HL-60/S4 (cell line): ENCODE data around the gene RPS6KA2.

Experiments used
- in situ Hi-C: fragments of 300-500 bp; cut with MboI; formaldehyde crosslinking; loops from 2 replicates; pipeline ENCODE4 v1.14.3; 2022; ENCODE audit warnings: low sequenced_read_pairs

RPS6KA2 gene

DNA sequence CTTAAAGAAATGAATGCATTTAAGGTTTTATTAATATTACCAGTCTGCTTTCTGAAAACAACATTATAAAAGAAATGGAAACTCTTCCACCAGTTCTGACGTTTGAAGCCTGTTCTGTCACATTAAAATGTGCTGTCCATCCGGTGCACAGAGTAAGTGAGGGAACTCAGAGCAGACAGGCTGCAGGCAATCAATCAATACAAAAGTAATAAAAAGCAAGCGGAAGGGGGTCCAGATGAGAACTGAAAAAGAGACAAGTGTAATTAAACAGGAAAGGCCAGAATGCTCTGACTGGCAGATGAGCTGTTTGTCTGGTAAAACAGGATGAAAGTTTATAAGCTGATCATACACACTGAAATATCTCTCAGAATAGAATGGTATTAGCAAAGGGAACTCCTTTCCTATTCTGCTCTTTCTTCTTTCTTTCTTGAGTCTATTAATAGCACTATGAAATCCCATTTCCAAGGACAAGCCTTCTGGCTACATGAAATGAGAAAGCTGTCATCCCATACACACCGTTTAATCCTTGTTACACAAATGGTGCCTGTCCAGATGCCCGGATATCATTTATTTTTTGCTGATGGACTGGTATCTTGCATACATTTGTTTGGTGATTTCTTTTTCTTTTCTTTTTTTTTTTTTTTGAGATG lies 134.8 kb downstream of the RPS6KA2 start:
- in situ Hi-C loops: no loop called here

DNA sequence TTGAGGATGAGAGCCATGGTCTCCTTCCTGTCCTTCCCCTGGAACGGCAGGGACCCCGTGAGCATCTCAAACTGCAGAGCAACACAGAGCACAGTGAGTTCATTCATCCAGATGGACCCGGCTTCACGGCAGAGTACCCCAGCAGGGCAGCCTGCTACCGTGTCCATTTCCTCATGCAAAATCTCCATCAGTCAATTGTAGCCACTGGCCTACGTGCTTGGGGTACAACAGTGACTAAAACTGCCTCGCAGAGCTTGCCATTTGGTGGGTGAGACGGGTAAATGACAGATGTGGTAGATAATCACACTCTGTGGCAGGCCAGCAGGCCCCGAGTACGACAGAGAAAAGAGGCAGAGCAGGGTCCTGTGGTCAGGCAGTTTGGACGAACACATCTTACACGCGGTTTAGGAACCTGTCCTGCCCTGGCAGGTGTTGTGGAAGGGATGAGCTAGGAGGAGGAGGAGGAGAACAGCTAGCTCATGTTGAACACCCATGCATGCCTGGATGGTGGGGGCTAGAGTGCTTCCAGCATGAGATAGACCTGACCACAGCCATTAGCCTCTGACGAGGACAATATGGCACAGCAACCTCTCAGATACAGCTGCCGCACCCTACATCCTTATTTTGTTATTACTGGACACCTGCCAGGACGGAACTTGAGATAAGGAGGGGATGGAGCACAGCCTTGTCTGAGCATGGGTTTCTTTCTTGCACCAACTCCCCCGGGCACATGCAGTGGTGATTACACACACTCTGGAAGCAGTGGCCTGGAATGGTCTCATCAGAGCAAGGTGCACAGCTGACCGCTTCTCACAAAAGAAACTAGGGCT lies 136.2 kb downstream of the RPS6KA2 start:
- in situ Hi-C loops: no loop called here

DNA sequence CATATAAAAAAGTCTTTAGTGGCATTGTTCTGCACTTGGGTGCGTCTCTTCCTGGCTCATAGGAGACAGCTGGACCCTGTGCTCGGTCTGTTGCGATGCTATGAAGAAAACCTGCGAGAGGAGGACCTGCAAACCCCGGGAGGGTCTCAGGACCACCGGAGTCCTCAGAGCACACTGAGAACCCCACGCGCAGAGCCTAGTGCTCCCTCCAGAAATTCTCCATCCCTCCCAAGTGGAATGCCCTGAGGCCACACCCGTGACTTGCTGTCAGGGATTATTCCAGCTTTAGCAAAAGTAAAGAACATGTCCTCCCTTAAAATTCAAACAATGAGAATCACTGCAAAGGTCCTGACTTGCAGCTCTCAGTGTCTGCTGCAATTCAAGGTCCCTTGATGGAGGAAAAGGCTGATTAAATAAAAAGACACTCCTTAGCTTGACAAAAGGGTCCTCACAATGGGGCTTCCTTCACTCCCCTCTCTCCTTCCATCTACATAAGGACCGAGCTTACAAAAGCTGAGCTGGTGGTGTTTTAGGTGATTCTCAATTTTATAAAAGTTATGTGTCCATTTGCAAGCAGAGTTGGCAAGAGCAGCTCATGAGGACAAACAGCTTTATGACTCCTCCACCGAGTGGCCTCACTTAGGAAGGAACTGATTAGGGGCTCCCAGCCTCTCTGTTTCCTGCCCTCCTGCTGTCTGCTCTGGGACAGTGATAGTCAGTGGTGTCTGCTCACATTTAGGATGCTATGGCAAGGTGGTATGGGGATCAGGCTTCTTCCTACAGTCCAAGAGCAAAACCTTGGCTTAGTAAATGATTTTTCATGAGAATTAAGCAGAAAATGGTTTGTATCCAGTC lies 137.5 kb downstream of the RPS6KA2 start:
- in situ Hi-C loops: no loop called here

DNA sequence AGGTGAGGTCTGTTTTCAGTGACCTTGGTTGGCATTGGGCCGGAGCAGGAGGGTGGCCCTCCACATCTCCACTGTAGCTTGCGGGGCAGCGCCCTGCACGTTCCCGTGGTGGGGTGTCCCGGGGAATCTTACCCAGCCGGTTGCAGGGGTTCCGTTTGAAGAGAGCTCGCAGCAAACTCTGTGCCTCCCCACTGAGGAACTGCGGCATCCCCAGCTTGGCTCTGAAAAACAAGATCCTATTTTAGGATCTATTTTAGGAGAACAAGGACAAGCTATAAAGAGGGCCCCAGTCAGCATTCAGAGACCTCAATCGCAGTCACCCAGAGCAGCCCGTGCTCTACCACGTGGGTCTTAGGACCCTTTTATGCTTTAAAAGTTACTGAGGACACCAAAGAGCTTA lies 138.3 kb downstream of the RPS6KA2 start:
- in situ Hi-C loops: no loop called here

DNA sequence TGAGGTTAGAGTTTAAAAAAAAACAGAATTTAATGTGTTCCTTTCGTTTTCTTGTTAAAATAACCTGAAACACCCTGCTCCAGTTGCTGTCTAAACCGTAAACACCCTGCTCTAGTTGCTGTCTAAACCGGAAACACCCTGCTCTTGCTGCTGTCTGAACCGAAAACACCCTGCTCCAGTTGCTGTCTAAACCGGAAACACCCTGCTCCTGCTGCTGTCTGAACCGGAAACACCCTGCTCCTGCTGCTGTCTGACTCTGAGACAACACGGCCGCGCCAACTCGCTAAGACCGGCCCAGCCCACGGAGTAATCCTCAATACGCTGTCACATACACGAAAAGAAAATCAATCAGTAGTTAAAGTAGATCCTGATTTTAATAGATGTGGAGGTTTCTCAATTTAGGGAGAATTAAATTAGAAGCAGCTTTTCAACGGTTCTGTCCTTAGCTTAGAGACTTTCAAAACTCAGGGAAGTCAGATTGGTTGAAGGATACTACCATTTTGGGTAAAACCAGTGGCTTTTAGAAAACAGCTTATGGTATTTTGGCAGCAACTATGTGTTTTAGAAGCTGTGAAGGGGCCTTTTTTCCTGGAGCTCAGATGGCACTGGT lies 138.9 kb downstream of the RPS6KA2 start:
- in situ Hi-C loops: no loop called here

DNA sequence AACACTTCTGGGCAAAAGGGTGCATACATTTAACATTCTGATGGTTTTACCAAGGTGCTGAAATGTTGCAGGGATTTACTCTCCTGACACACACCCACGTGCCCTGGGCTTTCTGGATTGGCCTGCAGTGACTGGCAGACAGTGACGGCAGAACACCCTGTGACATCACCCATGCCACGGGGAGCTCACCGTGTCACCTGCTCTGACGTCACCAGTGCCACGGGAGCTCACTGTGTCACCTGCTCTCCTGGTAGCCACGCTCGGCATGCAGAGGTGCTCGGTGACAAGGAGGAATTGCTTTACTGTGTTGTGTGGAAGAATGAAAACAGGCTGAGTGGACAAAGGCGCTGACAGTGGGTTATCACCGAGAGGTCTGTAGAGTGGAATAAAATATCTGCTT lies 139.9 kb downstream of the RPS6KA2 start:
- in situ Hi-C loops: no loop called here

DNA sequence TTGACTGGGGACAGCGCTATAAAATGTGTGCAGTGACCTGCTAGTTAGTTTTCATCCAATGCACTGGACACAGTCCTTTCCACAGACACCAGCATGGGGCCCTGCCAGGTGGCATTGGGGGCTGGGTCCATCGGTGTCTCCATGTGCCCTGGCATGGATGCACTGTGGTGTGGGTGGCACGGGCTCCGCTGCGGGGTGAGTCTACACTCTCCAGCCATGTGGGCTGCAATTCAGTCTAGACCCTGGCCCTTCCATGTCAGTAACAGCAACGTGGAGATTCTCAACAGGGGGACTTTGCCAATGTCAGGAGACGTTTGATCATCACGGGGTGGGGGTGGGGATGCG lies 140.5 kb downstream of the RPS6KA2 start:
- in situ Hi-C loops: no loop called here

DNA sequence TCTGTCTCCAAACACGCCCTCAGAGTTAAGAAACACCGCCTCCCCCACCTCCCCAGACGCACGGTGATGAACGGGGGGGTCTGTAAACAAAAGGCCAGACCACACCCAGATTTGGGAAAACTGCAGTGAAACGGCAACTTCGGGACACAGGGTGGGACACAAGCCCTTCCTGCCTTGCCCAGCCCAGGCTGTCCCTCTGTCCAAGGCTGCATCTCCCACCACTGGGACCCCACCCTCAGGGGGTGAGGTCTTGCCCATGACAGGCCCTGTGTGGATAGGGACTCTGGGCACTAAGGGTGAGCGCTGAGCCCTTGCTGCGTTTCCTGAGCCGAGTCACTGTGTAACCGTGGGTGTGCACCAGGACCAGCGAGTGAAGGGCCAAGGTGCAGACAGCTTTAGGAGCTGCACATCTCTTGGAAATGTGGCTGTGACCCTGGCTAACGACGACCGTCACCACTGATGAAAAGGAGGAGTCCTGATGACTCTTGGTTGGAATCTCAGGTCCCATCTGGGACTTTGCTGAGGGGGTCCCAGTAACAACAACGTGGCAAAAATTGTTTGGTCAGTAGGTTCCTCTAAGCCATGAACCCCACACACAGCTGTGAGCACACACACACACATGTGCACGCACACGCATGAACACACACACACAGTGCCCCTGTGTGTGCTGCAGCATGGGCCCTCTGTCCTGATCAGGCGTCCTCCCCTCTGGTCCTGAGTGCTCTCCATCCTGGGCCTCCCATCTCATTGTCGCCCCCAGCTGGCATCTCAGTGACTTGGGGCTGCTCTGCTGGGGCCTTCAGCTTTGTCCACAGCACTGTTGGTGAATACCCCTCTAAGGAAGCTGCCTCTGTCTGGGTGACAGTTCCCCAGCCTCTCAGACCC lies 141.2 kb downstream of the RPS6KA2 start:
- in situ Hi-C loops: no loop called here

DNA sequence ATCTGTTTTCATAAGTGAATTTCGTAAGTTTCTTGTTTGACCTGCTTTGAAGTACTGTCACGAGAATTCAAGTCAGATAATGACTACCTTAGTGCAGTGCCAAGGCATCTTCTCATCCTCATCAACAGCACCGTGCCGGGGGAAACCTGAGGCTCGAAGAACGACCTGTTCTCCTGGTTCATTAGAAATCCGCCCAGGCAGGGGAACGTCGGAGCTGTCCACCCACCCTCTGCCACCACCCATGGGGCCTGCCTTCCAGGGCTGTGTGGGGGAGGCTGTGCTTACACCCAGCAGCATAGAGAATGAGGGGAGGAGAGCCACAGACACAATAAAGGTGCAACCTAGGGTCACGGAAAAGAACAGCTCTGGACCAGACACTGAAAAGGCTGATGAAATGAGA lies 142.2 kb downstream of the RPS6KA2 start:
- in situ Hi-C loops: no loop called here

DNA sequence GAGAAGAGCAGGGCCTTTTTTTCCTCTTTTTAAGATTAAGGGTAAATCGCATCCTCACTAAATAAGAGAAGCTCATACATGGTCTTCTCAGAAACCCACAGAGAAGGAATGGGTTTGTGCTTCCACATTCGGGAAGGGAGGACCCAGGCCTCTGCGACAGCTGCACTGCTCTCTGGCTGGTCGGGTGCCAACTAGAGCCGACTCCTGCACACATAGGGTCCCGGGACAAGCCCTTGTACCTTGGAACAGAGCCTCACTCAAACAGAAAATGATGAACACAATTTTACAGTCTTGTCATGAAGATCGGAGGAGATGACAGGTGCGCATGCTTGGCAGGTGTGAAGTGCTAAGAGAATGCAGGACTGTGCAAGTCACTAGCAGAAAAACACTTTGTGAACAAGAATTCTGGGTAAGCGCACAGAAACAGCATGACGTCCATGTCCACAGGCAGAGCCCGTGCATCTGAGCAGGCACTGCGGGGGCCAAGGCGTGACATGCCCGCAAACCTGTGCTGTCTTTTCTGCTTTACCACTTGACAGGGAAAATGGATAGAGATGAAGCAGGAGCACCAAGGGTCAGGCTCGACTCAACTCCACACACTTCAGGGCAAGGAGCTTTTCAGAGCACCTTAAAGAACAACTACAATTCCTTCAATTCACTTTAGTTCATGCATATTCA lies 143.3 kb downstream of the RPS6KA2 start:
- in situ Hi-C loops: no loop called here

DNA sequence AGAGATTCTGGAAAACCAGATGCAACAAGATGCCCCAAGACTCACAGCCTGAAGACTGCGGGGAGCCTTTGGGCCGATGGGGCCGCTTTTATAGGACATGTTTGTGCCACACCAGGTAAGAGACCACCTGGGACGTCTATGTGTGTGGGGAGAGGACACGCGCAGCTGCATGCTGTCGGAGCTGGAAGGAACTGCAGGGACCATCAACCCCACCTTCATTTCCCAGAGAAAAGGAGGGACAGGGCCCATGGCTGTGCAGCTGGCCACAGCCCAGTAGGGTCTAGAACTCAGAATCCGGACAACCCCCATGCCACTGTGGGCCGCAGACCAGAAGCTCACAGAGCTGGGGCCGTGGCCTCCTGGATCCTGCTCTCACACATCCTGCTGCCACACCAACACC lies 144.0 kb downstream of the RPS6KA2 start:
- in situ Hi-C loops: no loop called here

DNA sequence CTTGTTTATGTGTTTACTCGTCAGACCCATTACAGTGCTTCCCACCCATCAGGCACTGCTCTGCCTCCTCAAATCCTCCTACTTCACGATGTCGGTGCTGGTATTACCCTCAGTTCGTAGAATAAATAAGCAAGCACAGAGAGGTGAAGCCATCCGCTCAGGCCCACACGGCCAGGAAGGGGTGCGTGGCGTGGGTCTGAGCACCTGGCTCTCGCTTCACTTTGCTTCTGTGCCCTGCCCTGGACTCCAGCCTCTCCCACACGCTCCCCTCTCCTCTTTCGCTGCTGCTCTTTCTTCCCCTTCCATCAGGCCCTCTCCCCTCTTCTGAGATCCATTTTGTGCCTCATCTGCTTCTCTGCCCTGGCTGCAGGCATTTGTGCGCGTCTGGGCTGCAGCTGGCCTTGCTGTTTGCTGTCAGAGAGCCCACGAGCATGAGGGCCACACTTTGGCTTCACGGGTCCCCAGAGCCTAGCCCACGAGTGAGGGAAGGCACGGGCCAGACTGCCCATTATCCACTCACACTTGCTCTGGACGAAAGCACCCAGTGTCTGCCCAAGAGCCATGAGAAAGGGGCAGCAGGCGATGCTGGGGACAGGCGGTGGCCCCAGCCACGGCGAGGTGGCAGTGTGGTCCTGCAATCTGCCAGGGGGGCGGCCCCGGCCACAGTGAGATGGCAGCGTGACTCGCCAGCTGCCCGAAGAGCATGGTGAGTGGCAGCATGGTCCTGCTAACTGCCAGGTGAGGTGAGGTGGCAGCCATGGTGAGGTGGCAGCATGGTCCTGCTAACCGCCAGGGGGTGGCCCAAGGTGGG lies 148.1 kb downstream of the RPS6KA2 start:
- in situ Hi-C loops: no loop called here

DNA sequence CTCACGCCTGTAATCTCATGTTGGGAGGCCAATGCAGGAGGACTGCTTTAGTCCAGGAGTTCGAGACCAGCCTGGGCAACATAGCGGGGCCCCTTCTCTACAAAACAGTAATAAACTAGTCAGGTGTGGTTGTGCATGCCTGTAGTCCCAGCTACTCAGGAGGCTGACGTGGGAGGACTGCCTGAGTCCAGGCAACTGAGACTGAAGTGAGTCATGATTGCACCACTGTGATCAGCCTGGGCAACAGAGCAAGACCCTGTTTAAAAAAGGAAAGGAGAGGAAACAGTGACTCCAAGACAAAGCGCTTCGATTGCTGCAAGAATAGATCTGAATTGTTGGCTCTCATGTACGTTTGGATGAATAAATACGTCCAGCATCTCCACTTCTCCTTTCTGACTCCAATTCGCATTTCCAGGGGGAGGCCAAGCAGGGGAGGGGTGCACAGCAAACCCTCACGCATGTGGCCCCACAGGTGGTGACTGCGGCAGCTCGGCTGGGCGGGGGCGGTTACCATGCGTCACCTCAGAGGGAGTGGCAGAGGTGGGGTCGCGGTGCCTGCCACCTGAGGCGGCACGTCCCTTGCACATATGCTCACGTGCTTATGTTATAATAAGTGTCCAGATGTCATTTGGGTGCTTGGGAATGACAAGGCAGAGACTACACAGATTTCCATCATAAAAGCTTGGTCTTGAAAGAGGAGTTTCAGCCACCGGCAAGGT lies 149.2 kb downstream of the RPS6KA2 start:
- in situ Hi-C loops: no loop called here

DNA sequence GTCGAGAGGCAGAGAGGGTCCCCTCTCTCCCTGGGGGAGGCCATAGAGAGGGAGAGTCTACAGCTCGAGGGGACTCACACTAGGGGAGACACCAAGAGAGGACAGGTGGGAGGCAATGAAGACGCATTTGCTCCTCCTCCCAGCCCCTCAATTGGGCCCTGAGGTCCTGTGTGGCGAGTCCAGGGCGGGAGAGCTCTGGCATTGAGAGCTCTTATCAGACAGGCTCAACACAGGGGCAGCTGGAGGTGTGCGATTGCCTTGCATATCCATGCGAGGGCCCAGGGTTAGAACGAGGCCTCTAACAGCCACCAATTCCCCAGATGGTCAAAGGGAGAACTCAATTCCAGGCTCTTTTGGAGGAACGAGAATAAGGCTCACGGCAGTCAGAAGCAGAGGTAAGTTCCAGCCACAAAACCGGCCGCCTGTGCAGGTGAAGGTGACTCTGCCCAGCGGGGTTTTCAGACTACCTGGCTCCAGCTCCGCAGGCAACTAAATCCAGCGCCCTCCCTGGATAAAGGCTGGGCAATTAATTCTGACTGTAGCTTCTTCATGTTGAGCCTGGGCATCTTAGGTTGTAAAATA lies 150.3 kb downstream of the RPS6KA2 start:
- in situ Hi-C loops: no loop called here

DNA sequence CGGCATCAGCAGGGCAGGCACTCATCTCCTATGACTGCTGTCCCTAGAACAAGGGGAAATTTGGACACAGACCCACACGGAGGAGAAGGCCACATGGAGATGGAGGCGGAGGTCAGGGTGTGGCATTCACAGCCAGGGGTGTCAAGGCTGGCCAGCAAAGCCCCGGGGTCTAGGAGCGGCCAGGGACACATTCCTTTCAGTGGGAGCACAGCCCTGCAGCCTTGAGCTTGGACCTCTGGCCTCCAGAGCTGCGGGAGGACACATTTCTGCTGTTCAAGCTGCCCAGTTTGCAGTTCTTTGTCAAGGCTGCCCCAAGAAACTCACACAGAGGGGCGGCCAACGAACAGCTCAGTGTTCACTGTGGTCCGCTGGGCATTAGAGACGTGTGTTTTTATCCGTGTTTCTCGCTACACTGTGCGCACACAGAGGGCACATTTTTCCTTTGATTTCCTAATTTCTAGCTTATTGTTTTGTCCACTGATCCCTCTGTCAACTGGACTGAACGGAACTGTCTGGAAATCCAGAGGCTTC lies 150.9 kb downstream of the RPS6KA2 start:
- in situ Hi-C loops: no loop called here

DNA sequence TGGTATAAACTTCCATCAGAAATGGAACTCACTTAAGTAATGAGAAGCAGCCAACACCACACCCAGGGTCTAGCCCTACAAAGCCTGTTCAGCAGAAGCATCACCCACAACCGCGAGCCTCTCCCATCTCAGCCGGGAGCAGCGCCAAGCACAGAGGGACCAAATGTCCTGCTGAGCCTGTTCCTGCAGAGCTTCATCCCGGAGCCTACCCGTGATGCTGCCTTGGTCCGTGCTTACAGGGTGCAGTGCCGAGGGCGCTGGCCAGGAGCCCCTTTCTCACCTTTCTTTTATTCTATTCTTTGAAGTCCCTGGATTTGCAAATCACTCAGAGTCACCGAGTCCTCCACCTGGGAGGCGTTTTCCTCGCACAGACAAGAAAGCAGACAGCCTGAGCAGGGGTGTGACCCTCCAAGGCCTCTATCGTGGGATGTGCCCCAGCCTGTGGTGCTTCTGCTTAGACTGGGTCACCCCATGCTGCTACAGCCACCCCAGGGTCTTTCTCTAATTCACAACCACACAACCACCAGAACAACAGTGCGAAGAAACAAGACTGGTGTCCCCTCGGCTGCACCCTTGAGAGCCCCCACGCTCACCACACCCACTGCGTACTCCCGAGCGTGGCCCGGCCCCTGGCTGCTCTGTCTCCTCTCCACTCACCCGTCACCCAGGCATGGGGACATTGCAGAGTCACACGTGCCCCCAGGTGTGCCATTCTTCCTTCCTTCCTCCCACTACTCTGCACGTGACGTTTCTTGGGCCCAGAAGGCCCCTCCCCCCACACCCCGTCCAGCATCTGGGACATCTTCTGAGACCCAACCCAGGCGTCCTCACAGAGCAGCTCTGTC lies 152.1 kb downstream of the RPS6KA2 start:
- in situ Hi-C loops: no loop called here
